Measurements from ENCODE around the gene FOXD4L6.
"Not testable (repeated sequence)": the region's sequence is repeated elsewhere in the genome, so short reads cannot be mapped to it uniquely, and the experiment has no call there.

DNA sequence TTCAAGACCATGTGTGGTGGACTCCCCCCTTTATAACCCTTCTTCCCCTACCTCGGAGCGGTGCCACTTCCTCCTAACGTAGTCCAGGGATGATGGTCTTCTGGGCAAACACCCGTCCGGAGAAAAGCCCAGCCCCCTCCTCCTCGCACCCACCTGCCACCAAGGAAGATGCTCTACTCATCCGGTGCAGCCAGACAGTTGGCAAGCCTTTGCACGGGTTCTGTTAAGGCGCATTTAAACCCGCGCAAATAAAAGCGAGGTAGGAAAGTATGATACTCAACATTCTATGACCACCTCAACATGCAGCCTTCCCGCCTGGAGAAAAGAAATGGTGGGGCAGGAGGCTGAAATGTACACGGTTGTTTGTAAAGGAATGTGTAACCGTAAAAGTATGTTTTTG is at the start of gene FOXD4L6:
- not testable (repeated sequence) for TF ChIP-seq CTCF (IDR thresholded peaks at IDR 0.05; ENCODE audit: insufficient read depth, low read depth, low read length); EZH2 (IDR thresholded peaks at IDR 0.05; ENCODE audit: insufficient read depth, low read length)

Data from astrocyte (in vitro differentiated cells and primary cell).